ENCODE data around the gene ATG14.
A peak's percentile ranks its signal among the peaks of the same experiment; 100 is the strongest.
"Not testable (repeated sequence)": the region's sequence is repeated elsewhere in the genome, so short reads cannot be mapped to it uniquely, and the experiment has no call there.

The ATG14 gene, protein sequence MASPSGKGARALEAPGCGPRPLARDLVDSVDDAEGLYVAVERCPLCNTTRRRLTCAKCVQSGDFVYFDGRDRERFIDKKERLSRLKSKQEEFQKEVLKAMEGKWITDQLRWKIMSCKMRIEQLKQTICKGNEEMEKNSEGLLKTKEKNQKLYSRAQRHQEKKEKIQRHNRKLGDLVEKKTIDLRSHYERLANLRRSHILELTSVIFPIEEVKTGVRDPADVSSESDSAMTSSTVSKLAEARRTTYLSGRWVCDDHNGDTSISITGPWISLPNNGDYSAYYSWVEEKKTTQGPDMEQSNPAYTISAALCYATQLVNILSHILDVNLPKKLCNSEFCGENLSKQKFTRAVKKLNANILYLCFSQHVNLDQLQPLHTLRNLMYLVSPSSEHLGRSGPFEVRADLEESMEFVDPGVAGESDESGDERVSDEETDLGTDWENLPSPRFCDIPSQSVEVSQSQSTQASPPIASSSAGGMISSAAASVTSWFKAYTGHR

DNA sequence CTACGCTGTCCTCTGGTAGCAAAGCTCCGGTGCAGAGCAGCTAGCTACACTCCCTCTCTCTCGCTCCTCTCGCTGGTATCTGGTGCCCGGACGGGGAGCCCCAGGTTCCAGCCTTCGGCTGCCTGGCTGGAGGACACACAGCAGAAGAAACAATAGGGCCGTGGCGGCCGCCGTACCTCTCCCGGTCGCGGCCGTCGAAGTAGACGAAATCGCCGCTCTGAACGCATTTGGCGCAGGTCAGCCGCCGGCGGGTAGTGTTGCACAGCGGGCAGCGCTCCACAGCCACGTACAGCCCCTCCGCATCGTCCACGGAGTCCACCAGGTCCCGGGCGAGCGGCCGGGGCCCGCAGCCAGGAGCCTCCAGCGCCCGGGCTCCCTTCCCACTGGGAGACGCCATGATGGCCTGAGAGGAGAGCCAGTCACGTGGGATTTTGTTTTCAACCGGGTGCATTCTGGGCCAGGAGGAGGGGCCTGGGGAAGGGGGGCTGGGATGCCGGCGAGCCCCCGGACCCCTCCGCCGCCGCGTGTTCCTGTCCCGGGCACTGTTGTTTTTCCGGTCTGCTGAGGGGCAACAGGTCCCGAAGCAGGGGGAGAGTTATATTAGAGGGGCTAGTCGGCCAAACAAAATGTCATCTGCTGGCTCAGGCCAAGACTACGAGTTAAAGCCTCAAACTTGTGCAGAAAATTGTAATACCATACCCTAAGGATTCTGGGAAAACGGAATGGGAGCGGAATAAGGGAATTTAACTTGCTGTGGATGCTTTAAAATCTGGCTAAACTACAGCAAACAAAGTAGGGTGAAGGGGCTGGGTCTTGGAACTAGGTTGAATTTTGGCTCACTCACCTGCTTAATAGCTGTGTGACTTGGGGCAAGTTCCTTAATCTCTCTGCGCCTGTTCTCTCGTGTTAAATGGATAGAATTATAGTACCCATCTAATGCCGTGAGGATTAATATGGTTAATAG lies at the start of gene ATG14:
TSS of gene ATG14 (minus strand) at position 405 of the 964 bp plus-strand sequence. CDS start at position 397, 8 bp downstream.
- peaks cover 15% of the 10 kb centered on the region for H3K4me1 ChIP-seq (ENCODE audit: control insufficient read depth, insufficient read depth, low read length)
- H3K27me3 ChIP-seq (ENCODE audit: control insufficient read depth, insufficient read depth, low read length), result no peaks in the 10 kb centered on the region
- H3K9me3 ChIP-seq (ENCODE audit: control insufficient read depth, low read length), result no peaks in the 10 kb centered on the region
- H3K9ac ChIP-seq (ENCODE audit: low read length), result peak within 1 kb of the TSS; percentile 91
- peak within 1 kb of the TSS; percentile 81 for H3K4me3 ChIP-seq (ENCODE audit: low read length)
- H3K36me3 ChIP-seq (ENCODE audit: control insufficient read depth, insufficient read depth, low read length), result no peaks in the 10 kb centered on the region

DNA sequence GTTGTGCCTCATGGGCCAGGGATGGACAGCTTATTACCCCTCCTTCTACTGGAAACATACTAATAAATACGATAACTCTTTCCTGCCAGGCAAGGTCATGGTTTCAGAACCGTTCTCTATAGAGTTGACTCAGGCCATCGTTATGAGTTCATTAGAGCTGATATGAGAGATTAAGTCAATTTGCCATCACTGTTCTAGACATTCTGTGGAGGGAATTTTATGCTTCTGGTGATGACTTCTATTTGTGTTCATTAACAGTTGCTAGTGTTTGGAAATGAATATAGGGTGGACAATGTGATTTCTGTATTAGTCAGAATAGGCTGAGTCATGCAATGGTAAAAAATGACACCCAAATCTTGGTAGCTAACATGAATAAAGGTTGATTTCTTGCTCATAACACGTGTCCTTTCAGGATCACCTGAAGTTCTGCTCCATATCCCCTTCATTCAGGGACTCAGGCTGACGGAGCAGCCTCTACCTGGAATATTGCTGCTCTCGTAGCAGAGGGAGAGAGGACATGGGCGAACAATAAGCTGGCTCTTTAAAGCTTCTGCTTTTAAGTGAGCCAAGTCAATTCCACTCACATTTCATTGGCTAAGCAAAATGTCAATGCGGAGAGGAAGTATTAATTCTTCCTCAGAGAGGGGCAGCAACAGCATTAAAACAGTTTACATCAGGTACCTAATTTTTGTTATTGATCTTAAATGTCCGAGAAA lies 47.3 kb upstream of the ATG14 start:
- no peaks in the 10 kb centered on the region for H3K9me3 ChIP-seq (ENCODE audit: control insufficient read depth, low read length)
- no peak overlapping the region for H3K9ac ChIP-seq (ENCODE audit: low read length)
- H3K36me3 ChIP-seq (ENCODE audit: control insufficient read depth, insufficient read depth, low read length), result no peaks in the 10 kb centered on the region
- no peak overlapping the region for H3K4me3 ChIP-seq (ENCODE audit: low read length)
- H3K27me3 ChIP-seq (ENCODE audit: control insufficient read depth, insufficient read depth, low read length), result no peaks in the 10 kb centered on the region
- H3K4me1 ChIP-seq (ENCODE audit: control insufficient read depth, insufficient read depth, low read length), result peaks cover 14% of the 10 kb centered on the region

DNA sequence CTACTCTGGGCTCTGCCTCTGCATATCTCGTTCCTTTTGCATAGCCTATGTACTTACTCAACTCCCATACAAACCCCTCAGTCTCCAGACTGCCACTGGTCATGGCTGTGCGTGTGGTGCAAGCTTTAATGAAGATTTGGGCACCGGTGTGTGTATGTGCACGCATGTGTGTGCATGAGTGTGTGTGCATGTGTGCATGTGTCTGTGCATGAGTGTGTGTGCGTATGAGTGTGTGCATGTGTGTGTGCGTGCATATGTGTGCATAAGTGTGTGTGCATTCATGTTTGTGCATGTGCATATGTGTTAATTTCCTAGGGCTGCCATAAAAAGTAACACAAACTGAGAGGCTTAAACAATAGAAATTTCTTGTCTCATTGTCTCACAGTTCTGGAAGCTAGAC lies 45.9 kb upstream of the ATG14 start:
- Histone ChIP-seq H3K27me3 (ENCODE audit: control insufficient read depth, insufficient read depth, low read length) (no peaks in the 10 kb centered on the region), H3K9ac (ENCODE audit: low read length) (no peak overlapping the region), H3K9me3 (ENCODE audit: control insufficient read depth, low read length) (no peaks in the 10 kb centered on the region), H3K4me1 (ENCODE audit: control insufficient read depth, insufficient read depth, low read length) (peaks cover 14% of the 10 kb centered on the region), H3K4me3 (ENCODE audit: low read length) (no peak overlapping the region), H3K36me3 (ENCODE audit: control insufficient read depth, insufficient read depth, low read length) (no peaks in the 10 kb centered on the region)

DNA sequence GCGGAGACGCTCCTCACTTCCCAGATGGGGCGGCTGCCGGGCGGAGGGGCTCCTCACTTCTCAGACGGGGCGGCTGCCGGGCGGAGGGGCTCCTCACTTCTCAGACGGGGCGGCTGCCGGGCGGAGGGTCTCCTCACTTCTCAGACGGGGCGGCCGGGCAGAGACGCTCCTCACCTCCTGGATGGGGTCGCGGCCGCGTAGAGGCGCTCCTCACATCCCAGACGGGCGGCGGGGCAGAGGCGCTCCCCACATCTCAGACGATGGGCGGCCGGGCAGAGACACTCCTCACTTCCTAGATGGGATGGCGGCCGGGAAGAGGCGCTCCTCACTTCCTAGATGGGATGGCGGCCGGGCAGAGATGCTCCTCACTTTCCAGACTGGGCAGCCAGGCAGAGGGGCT lies 44.8 kb upstream of the ATG14 start:
- peaks cover 18% of the 10 kb centered on the region for H3K4me1 ChIP-seq (ENCODE audit: control insufficient read depth, insufficient read depth, low read length)
- not testable (repeated sequence) for H3K36me3 ChIP-seq (ENCODE audit: control insufficient read depth, insufficient read depth, low read length); H3K9ac ChIP-seq (ENCODE audit: low read length); H3K4me3 ChIP-seq (ENCODE audit: low read length); H3K9me3 ChIP-seq (ENCODE audit: control insufficient read depth, low read length); H3K27me3 ChIP-seq (ENCODE audit: control insufficient read depth, insufficient read depth, low read length)

DNA sequence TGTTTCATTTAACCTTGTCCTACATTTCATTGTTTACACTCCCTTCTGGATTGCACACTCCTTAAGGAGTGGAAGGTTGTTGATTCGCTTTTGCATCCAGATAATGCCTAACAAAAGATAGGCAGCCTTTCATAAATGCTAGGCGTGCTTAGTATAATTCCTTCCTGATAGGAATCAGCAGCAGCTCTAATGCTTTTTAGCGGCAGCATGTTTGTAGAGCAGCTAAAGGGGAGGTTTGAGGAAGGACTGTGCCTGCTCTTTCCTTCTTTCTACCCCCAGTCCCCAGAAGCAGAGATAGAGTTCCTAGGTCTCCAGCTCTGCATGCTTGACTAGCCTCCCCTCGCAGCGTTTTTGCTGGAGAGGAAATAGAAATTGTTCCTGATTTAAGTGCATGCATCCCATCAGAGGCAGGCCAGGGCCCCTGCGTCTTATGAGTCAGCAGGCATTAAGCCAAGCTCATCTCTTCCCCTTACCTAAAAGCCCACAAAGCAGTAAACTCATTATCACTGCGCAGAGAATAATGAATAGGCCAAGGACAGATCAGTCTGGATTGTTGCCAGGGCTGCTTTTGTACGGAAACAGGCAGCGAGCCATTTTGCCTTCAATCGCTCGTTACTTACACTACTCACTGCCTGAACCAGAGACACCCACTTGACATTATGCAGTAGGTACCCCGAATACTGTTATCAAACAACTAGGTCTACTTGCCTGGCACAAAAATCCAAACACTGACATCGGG lies 42.8 kb upstream of the ATG14 start:
- Histone ChIP-seq H3K36me3 (ENCODE audit: control insufficient read depth, insufficient read depth, low read length) (no peaks in the 10 kb centered on the region), H3K4me3 (ENCODE audit: low read length) (no peak overlapping the region), H3K9ac (ENCODE audit: low read length) (no peak overlapping the region), H3K9me3 (ENCODE audit: control insufficient read depth, low read length) (no peaks in the 10 kb centered on the region), H3K4me1 (ENCODE audit: control insufficient read depth, insufficient read depth, low read length) (peaks cover 34% of the 10 kb centered on the region), H3K27me3 (ENCODE audit: control insufficient read depth, insufficient read depth, low read length) (no peaks in the 10 kb centered on the region)

DNA sequence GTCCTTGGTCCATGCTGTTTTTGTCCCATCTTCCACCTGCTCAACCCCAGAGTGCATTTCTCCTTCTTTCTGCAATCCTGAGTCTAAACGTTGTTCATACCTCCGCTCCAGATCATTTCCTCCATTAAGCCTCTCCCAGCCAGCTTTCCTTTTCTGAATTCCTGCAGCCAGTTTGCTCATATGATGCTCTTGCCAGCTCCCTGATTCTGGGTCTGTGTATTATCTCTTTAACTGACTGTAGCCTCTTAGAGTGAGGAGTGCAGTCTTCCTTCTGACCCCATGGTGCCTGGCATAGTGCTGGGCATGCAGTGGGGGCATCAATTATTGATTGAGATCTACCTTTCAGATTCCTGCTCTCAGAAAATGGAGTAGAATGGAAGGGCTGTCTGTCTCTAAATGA lies 40.3 kb upstream of the ATG14 start:
- Histone ChIP-seq H3K4me1 (ENCODE audit: control insufficient read depth, insufficient read depth, low read length) (peaks cover 40% of the 10 kb centered on the region), H3K9me3 (ENCODE audit: control insufficient read depth, low read length) (no peaks in the 10 kb centered on the region), H3K9ac (ENCODE audit: low read length) (no peak overlapping the region), H3K36me3 (ENCODE audit: control insufficient read depth, insufficient read depth, low read length) (no peaks in the 10 kb centered on the region), H3K27me3 (ENCODE audit: control insufficient read depth, insufficient read depth, low read length) (no peaks in the 10 kb centered on the region), H3K4me3 (ENCODE audit: low read length) (no peak overlapping the region)

DNA sequence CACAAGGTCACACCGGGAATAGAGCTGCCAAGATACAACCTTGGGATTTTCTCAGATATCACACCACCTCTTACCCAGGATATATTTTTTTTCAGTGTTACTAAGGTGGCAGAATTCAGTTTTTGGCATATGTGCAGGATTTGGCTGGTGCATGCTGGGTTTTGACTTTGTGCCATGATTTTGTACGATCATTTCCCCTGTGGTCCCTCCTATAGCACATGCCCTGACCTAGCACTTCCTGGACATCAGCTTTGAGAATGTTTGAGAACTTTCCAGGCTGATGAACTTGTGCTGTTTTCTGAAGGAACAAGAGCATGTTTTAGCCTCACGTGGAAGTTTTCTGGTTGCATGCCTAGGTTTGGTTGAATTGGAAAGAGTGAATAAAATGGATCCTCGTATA lies 39.8 kb upstream of the ATG14 start:
- no peaks in the 10 kb centered on the region for H3K27me3 ChIP-seq (ENCODE audit: control insufficient read depth, insufficient read depth, low read length)
- H3K4me3 ChIP-seq (ENCODE audit: low read length), result no peak overlapping the region
- no peak overlapping the region for H3K9ac ChIP-seq (ENCODE audit: low read length)
- no peaks in the 10 kb centered on the region for H3K9me3 ChIP-seq (ENCODE audit: control insufficient read depth, low read length)
- no peaks in the 10 kb centered on the region for H3K36me3 ChIP-seq (ENCODE audit: control insufficient read depth, insufficient read depth, low read length)
- peaks cover 40% of the 10 kb centered on the region for H3K4me1 ChIP-seq (ENCODE audit: control insufficient read depth, insufficient read depth, low read length)

DNA sequence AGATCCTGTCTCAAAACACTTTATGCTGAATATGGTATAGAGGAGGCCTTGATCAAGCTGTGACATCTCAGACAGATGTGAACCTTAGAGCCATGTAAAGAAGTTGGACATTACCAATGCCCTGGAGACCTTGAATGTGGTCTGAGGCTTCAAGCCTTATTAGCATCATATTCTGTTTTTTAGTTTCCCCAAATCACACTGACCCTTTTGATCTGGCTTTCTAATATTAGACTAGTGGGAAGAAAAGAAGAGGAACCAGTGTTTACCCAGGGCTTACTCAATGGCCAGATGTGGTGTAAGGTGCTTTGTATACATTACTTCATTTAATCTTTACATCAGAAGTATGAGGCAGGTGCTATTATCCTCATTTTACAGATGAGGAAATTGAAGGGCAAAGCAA lies 39.4 kb upstream of the ATG14 start:
- Histone ChIP-seq H3K4me3 (ENCODE audit: low read length) (no peak overlapping the region), H3K27me3 (ENCODE audit: control insufficient read depth, insufficient read depth, low read length) (no peaks in the 10 kb centered on the region), H3K9ac (ENCODE audit: low read length) (no peak overlapping the region), H3K36me3 (ENCODE audit: control insufficient read depth, insufficient read depth, low read length) (no peaks in the 10 kb centered on the region), H3K4me1 (ENCODE audit: control insufficient read depth, insufficient read depth, low read length) (peaks cover 40% of the 10 kb centered on the region), H3K9me3 (ENCODE audit: control insufficient read depth, low read length) (no peaks in the 10 kb centered on the region)

DNA sequence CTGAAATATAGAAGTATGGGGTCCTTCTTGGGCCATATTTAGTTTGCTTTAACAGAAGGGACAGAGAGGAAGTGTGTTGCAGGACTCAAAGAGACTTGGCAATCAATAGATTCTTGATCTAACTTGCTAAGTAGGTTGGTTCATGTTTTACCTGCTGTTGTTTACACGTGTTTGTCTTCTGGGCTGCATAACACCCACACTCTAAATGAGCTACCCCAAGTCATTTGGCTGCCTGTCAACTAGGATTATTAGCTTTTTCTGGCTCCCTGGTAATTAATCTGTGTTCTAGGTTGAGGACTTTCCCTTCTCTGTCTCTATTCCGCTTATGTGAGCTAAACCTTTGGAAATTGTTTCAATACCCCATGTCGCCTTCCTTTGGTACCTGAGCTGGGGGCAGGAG lies 38.9 kb upstream of the ATG14 start:
- H3K4me1 ChIP-seq (ENCODE audit: control insufficient read depth, insufficient read depth, low read length), result peaks cover 40% of the 10 kb centered on the region

DNA sequence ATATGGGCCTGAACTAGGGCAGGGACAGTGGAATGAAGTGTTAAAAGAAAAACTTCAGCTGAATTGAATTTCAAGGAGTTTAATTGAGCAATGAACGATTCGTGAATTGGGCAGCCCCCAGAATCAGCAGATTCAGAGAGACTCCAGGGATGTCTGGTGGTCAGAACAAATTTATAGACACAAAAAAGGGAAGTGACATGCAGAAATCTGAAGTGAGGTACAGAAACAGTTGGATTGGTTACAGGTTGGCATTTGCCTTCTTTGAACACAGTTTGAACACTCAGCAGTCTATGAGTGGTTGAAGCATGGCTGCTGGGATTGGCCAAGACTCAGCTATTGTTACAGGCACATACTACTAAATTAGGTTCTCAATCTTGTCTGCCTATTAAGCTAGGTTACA lies 38.5 kb upstream of the ATG14 start:
- H3K4me1 ChIP-seq (ENCODE audit: control insufficient read depth, insufficient read depth, low read length), result peaks cover 37% of the 10 kb centered on the region

More for the DNA sequence above, 38.9 kb upstream of the ATG14 start:
- Histone ChIP-seq H3K9ac (ENCODE audit: low read length) (no peak overlapping the region), H3K4me3 (ENCODE audit: low read length) (no peak overlapping the region), H3K36me3 (ENCODE audit: control insufficient read depth, insufficient read depth, low read length) (no peaks in the 10 kb centered on the region), H3K9me3 (ENCODE audit: control insufficient read depth, low read length) (no peaks in the 10 kb centered on the region), H3K27me3 (ENCODE audit: control insufficient read depth, insufficient read depth, low read length) (no peaks in the 10 kb centered on the region)

DNA sequence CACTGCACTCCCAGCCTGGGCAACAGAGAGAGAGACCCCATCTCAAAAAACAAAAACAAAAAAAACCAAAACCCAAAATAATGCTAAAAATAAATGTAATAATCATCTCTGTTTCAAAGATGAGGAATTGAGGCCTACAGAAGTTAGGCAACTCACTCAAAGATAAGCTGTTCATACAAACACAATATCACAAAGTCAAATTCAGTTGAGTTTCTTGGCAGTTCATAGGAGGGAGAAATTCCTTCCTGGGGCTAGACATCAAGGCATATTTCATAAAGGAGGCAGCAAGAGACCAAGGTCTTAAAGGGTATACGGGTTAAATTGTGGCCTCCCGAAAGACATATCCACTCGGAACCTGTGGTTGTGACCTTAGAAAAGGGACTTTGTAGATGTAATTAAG lies 37.5 kb upstream of the ATG14 start:
- Histone ChIP-seq H3K4me3 (ENCODE audit: low read length) (no peak overlapping the region), H3K27me3 (ENCODE audit: control insufficient read depth, insufficient read depth, low read length) (no peaks in the 10 kb centered on the region), H3K9ac (ENCODE audit: low read length) (no peak overlapping the region), H3K4me1 (ENCODE audit: control insufficient read depth, insufficient read depth, low read length) (peaks cover 27% of the 10 kb centered on the region), H3K36me3 (ENCODE audit: control insufficient read depth, insufficient read depth, low read length) (no peaks in the 10 kb centered on the region), H3K9me3 (ENCODE audit: control insufficient read depth, low read length) (no peaks in the 10 kb centered on the region)

More for the DNA sequence above, 38.5 kb upstream of the ATG14 start:
- no peak overlapping the region for H3K9ac ChIP-seq (ENCODE audit: low read length)
- H3K4me3 ChIP-seq (ENCODE audit: low read length), result no peak overlapping the region
- H3K9me3 ChIP-seq (ENCODE audit: control insufficient read depth, low read length), result no peaks in the 10 kb centered on the region
- H3K27me3 ChIP-seq (ENCODE audit: control insufficient read depth, insufficient read depth, low read length), result no peaks in the 10 kb centered on the region
- no peaks in the 10 kb centered on the region for H3K36me3 ChIP-seq (ENCODE audit: control insufficient read depth, insufficient read depth, low read length)
